ENCODE results near the gene MEX3D. TPM values are rescaled to one million over a fixed set of nuclear protein-coding genes. Genes with fewer than 3 reads are reported as not detected.
A peak's percentile ranks its signal among the peaks of the same experiment; 100 is the strongest.
"Not testable (repeated sequence)": the region's sequence is repeated elsewhere in the genome, so short reads cannot be mapped to it uniquely, and the experiment has no call there.

The MEX3D gene
- total RNA-seq, 4 donors from 2014 or later = 21.4 to 26.6 (median 23.0) TPM

DNA sequence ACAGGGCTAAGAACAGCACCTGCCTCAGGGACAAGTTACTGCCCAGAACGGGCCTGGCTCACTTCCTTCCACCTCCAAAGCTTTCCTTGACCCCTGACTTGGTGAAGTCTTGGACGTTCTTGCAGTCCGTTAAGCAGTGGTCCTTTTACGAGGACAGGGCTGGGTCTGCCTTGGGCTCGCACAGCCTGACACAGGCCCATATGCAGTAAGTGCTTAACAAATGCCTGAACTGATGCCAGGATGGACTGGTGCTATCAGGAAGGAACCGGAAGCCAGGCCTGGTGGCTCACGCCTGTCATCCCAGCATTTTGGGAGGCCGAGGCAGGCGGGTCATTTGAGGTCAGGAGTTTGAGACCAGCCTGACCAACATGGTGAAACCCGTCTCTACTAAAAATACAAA, 46.1 kb downstream of the MEX3D start:
- peaks cover 0 to 33% (median 10%) of the 10 kb centered on the region in 3 donors for H3K4me1 ChIP-seq
- H3K36me3 ChIP-seq = no peaks in the 10 kb centered on the region
- no peak overlapping the region for H3K4me3 ChIP-seq
- DNase-seq = no peak
- peak overlapping the region in 2 of 4 donors; percentile 38 to 61 for H3K27ac ChIP-seq
- WGBS, 2 donors = 57 to 84% methylated on average over 6 of the region's 10 CpGs
- H3K9me3 ChIP-seq = no peaks in the 10 kb centered on the region
- H3K27me3 ChIP-seq = peaks cover 0 to 71% (median 12%) of the 10 kb centered on the region in 4 donors
- no peak for TF ChIP-seq POLR2A (IDR thresholded peaks at IDR 0.05)
- TF ChIP-seq, protein P1, sequence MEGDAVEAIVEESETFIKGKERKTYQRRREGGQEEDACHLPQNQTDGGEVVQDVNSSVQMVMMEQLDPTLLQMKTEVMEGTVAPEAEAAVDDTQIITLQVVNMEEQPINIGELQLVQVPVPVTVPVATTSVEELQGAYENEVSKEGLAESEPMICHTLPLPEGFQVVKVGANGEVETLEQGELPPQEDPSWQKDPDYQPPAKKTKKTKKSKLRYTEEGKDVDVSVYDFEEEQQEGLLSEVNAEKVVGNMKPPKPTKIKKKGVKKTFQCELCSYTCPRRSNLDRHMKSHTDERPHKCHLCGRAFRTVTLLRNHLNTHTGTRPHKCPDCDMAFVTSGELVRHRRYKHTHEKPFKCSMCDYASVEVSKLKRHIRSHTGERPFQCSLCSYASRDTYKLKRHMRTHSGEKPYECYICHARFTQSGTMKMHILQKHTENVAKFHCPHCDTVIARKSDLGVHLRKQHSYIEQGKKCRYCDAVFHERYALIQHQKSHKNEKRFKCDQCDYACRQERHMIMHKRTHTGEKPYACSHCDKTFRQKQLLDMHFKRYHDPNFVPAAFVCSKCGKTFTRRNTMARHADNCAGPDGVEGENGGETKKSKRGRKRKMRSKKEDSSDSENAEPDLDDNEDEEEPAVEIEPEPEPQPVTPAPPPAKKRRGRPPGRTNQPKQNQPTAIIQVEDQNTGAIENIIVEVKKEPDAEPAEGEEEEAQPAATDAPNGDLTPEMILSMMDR (IDR thresholded peaks at IDR 0.05) = no peak
- intact Hi-C loops (cut with DNase I) = no loop called here

DNA sequence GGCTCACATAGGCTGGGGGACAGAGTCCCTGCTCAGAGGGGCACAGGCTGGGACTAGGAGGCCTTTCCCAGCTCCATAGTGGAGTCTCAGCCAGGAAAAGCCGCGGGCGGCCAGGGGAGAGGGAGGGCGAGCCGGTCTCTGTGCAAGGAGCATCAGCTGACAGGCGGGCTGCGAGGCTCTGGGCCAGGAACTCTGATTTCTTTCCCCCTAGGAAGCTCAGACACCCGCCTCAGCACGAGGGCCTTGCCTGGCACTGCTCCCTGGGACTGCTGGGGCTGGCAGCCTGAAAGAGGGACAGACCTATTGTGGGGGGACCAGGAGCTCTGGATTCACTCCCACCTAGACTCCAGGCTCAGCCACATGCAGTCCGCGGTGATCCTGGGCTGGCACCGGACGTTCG, 46.5 kb downstream of the MEX3D start:
- peaks cover 0 to 33% (median 10%) of the 10 kb centered on the region in 3 donors for H3K4me1 ChIP-seq
- no peaks in the 10 kb centered on the region for H3K36me3 ChIP-seq
- peaks cover 0 to 67% (median 12%) of the 10 kb centered on the region in 4 donors for H3K27me3 ChIP-seq
- no peak overlapping the region for H3K4me3 ChIP-seq
- no peak for DNase-seq
- intact Hi-C loops (cut with DNase I) = no loop called here
- H3K27ac ChIP-seq = peak overlapping the region in 3 of 4 donors; percentile 38 to 62 (median 61)
- no peak for TF ChIP-seq POLR2A (IDR thresholded peaks at IDR 0.05)
- TF ChIP-seq, protein P1 (IDR thresholded peaks at IDR 0.05) = no peak
- WGBS, 2 donors = no CpG with 5 or more reads among the region's 14 CpGs
- H3K9me3 ChIP-seq = no peaks in the 10 kb centered on the region

DNA sequence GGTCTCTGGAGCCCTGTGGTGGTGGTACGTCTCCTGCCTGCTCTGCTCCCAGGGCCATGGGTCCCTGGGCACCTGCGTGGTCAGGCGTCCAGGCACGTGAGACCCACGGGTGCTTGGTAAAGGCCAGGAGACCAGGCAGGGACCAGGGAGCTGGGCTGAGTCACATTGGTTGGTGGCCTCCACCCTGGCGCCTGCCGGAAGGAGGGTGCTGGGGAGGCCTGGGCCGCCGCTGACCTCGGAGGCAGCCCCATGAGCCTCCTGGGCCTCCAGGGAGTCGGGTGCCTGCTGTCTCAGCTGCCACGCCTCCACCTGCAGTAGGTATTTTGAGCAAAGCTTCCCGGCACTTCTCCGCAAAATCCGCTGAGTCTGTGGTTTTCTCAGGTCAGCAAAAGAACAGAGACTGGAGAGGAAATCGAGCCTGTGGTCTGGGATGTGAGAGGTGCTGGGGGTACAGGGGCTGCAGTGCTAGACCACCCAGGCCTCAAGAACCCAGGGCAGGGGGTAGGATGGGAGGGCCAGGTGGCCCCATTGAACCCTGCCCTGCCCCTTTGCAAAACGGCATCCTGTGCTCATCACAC, 47.8 kb downstream of the MEX3D start:
- Histone ChIP-seq H3K36me3 (no peaks in the 10 kb centered on the region), H3K27me3 (peaks cover 0 to 58% (median 11%) of the 10 kb centered on the region in 4 donors), H3K9me3 (no peaks in the 10 kb centered on the region), H3K4me1 (peaks cover 0 to 33% (median 10%) of the 10 kb centered on the region in 3 donors), H3K27ac (no peak overlapping the region), H3K4me3 (no peak overlapping the region)
- no peak for DNase-seq
- intact Hi-C loops (cut with DNase I) = no loop called here
- WGBS, 2 donors = 51 to 88% methylated on average over 1 to 2 of the region's 17 CpGs
- TF ChIP-seq, protein P1 (IDR thresholded peaks at IDR 0.05) = no peak
- TF ChIP-seq POLR2A (IDR thresholded peaks at IDR 0.05) = no peak

DNA sequence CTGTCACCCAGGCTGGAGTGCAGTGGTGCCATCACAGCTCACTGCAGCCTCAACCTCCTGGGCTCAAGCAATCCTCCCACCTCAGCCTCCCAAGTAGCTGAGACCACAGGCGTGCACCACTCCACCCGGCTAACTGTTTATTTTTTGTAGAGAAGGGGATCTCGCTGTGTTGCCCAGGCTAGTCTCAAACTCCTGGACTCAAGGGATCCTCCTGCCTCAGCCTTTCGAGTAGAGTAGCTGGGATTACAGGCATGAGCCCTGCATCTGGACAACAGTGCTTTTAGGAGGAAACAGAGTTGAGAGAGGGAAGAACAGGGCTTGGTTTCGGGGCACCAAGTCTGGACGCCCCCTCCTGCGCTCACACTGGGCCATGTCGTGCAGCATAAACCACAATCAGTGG, 48.3 kb downstream of the MEX3D start:
- H3K27me3 ChIP-seq = peaks cover 0 to 58% (median 6%) of the 10 kb centered on the region in 4 donors
- H3K4me3 ChIP-seq; intact Hi-C loops (cut with DNase I); H3K9me3 ChIP-seq; DNase-seq; H3K27ac ChIP-seq; H3K36me3 ChIP-seq: not testable (repeated sequence)
- H3K4me1 ChIP-seq = peaks cover 0 to 33% (median 10%) of the 10 kb centered on the region in 3 donors
- 73 to 83% methylated on average over 4 to 6 of the region's 8 CpGs for WGBS, 2 donors

DNA sequence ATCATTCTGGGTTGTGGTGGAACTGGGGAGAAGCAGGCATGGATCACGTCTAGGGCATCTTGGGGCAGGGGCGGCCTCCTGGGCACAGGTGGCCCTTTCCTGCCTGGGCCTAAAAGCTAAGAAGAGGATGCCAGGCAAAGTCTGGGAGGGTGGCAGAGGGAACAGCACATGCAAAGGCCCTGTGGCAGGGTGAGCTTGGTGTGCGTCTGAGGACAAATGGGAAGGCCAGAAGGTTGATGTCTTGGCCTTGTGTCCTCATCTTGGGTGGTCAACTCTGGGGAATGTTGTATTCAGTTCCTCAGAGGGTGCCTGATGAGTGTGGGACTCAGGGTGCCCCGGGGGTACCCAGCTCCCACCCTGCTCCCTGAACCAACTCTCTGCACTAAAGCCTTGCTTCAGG, 49.7 kb downstream of the MEX3D start:
- 100% methylated on average over 1 to 3 of the region's 4 CpGs for WGBS, 2 donors
- no peak overlapping the region for H3K4me3 ChIP-seq
- intact Hi-C loops (cut with DNase I) = no loop called here
- TF ChIP-seq, protein P1 (IDR thresholded peaks at IDR 0.05) = no peak
- TF ChIP-seq POLR2A (IDR thresholded peaks at IDR 0.05) = no peak
- H3K4me1 ChIP-seq = peaks cover 5 to 31% (median 6%) of the 10 kb centered on the region in 3 donors
- H3K9me3 ChIP-seq = no peaks in the 10 kb centered on the region
- H3K27me3 ChIP-seq = peaks cover 0 to 58% (median 3%) of the 10 kb centered on the region in 4 donors
- H3K27ac ChIP-seq = no peak overlapping the region
- H3K36me3 ChIP-seq = no peaks in the 10 kb centered on the region
- DNase-seq = no peak

Data from esophagus squamous epithelium (tissue), 5 donors.